ENCODE data around the gene ALK.

ALK gene

GRCh38 chr2:29193111-29193510, 728.3 kb downstream of the ALK start:
- no peak for DNase-seq (ENCODE audit: insufficient read length, low spot score)
- no peak for TF ChIP-seq CTCF (IDR thresholded peaks at IDR 0.05; ENCODE audit: insufficient read depth, missing control alignments)
- no peak for FAIRE-seq

GRCh38 chr2:29192526-29192925, 728.9 kb downstream of the ALK start:
- no peak for TF ChIP-seq CTCF (IDR thresholded peaks at IDR 0.05; ENCODE audit: insufficient read depth, missing control alignments)
- FAIRE-seq (no peak), DNase-seq (ENCODE audit: insufficient read length, low spot score) (no peak)

- FAIRE-seq (no peak), DNase-seq (ENCODE audit: insufficient read length, low spot score) (no peak)
- TF ChIP-seq CTCF (IDR thresholded peaks at IDR 0.05; ENCODE audit: insufficient read depth, missing control alignments), result no peak
Measured at GRCh38 chr2:29191817-29192216, 729.6 kb downstream of the ALK start.

- FAIRE-seq, result no peak
- no peak for TF ChIP-seq CTCF (IDR thresholded peaks at IDR 0.05; ENCODE audit: insufficient read depth, missing control alignments)
- no peak for DNase-seq (ENCODE audit: insufficient read length, low spot score)
Measured at GRCh38 chr2:29189052-29189451, 732.3 kb downstream of the ALK start.

GRCh38 chr2:29187926-29188325, 733.5 kb downstream of the ALK start:
- FAIRE-seq (no peak), DNase-seq (ENCODE audit: insufficient read length, low spot score) (no peak)
- TF ChIP-seq CTCF (IDR thresholded peaks at IDR 0.05; ENCODE audit: insufficient read depth, missing control alignments), result no peak

- TF ChIP-seq CTCF (IDR thresholded peaks at IDR 0.05; ENCODE audit: insufficient read depth, missing control alignments), result no peak
- DNase-seq (ENCODE audit: insufficient read length, low spot score) (no peak), FAIRE-seq (no peak)
Measured at GRCh38 chr2:29186817-29187216, 734.6 kb downstream of the ALK start.

GRCh38 chr2:29184531-29184930, 736.9 kb downstream of the ALK start:
- TF ChIP-seq CTCF (IDR thresholded peaks at IDR 0.05; ENCODE audit: insufficient read depth, missing control alignments), result no peak
- FAIRE-seq, result no peak
- DNase-seq (ENCODE audit: insufficient read length, low spot score), result no peak

Data from D721Med (cell line).